HCT116 (cell line): ENCODE data around the gene MERTK. TPM values are rescaled to one million over a fixed set of nuclear protein-coding genes. Genes with fewer than 3 reads are reported as not detected.

Experiments
- ATAC-seq: fragments of 200-7000 bp; cut with Tn5 transposase; 2 replicates; pipeline ENCODE4 v1.9.1; 2020; ENCODE audit warnings: mild to moderate bottlenecking, moderate library complexity
- BruUV-seq: library from RNA; stranded (reverse); fragments of 400-500 nt; replicated peaks from 2 replicates; lab custom pipeline; 2021; lab: Mats Ljungman, UMichigan
- CTCF ChIA-PET: fragments of 300-600 bp; sonication (Branson Sonifier 250); formaldehyde crosslinking; loops from one replicate; lab custom pipeline; 2021; ENCODE audit warnings: antibody characterized with exemption; lab: Charles Lee
- POLR2A ChIA-PET: fragments of 300-600, 350-600 bp; sonication (Branson Sonifier 250); formaldehyde crosslinking; loops from one replicate; lab custom pipeline; 2021; ENCODE audit warnings: antibody characterized with exemption; lab: Charles Lee
- RAD21 ChIA-PET, 2 experiments: fragments of 300-600 bp; sonication (Branson Sonifier 250); formaldehyde crosslinking; loops; one replicate each; lab custom pipeline; 2023; ENCODE audit warnings: low total read pairs in 2 of 2; ENCODE audit not compliant: uncharacterized antibody in 2 of 2, unreplicated experiment in 2 of 2, low non-redundant PET in 1 of 2; lab: Charles Lee
- DNase-seq: peaks from one replicate; pipeline ENCODE4 v3.0.0-alpha.2; 2010; ENCODE audit warnings: low read depth, low spot score
- H2AFZ ChIP-seq: fragments of 200-600 bp; shearing (Covaris generic), sonication (generic); 2 replicates; pipeline ENCODE4 v1.6.1; 2017; ENCODE audit warnings: low read depth, mixed run types, mixed read lengths, antibody characterized with exemption, low read length; ENCODE audit not compliant: poor library complexity, severe bottlenecking
- H3K27ac ChIP-seq: 2 replicates; pipeline ENCODE4 v1.5.1; 2012; ENCODE audit warnings: low read depth, low read length
- H3K27me3 ChIP-seq: fragments of 200-600 bp; sonication (generic); 2 replicates; pipeline ENCODE4 v1.6.1; 2016; ENCODE audit warnings: mixed run types, low read length, mixed read lengths; ENCODE audit not compliant: insufficient read depth
- H3K36me3 ChIP-seq, 2 experiments: fragments of 200-500 bp in 1 of 2; fragments of 200-600 bp in 1 of 2; sonication (Bioruptor generic) in 1 of 2; sonication (generic) in 1 of 2; 2 replicates each; pipeline versions ENCODE4 v1.5.1 to v1.6.1; 2014 to 2016; ENCODE audit warnings: low read length in 2 of 2, inconsistent platforms in 1 of 2, mixed read lengths in 1 of 2, mixed run types in 1 of 2; ENCODE audit not compliant: insufficient read depth in 2 of 2, control insufficient read depth in 1 of 2
- H3K4me1 ChIP-seq, 2 experiments: fragments of 200-600 bp in 1 of 2; sonication (generic) in 1 of 2; 2 replicates each; pipeline versions ENCODE4 v1.5.1 to v1.6.1; 2012 to 2017; ENCODE audit warnings: low read length in 2 of 2, inconsistent platforms in 1 of 2, mild to moderate bottlenecking in 1 of 2, mixed read lengths in 1 of 2, mixed run types in 1 of 2, moderate library complexity in 1 of 2; ENCODE audit not compliant: insufficient read depth in 2 of 2, control insufficient read depth in 1 of 2
- H3K4me2 ChIP-seq: fragments of 200-600 bp; sonication (generic); 2 replicates; pipeline ENCODE4 v1.6.1; 2017; ENCODE audit warnings: mixed run types, low read length, mixed read lengths
- H3K4me3 ChIP-seq, 2 experiments: fragments of 200-600 bp in 1 of 2; sonication (generic) in 1 of 2; replicated peaks in 1 of 2; 2 replicates each; pipeline ENCODE4 v1.5.1; 2011 to 2016; ENCODE audit warnings: low read length in 2 of 2, control low read depth in 1 of 2, low read depth in 1 of 2, mild to moderate bottlenecking in 1 of 2, mixed read lengths in 1 of 2, mixed run types in 1 of 2
- H3K79me2 ChIP-seq: fragments of 200-600 bp; sonication (generic); 2 replicates; pipeline ENCODE4 v1.6.1; 2017; ENCODE audit warnings: mild to moderate bottlenecking, mixed run types, low read length, moderate library complexity, mixed read lengths; ENCODE audit not compliant: insufficient read depth
- H3K9ac ChIP-seq: fragments of 200-600 bp; sonication (generic); 2 replicates; pipeline ENCODE4 v1.6.1; 2016; ENCODE audit warnings: low read length, mixed read lengths
- H3K9me2 ChIP-seq: fragments of 200-600 bp; sonication (generic), shearing (Covaris generic); 2 replicates; pipeline ENCODE4 v1.6.1; 2017; ENCODE audit warnings: mixed run types, mild to moderate bottlenecking, moderate library complexity; ENCODE audit not compliant: insufficient read depth
- H3K9me3 ChIP-seq, 2 experiments: fragments of 200-500 bp in 1 of 2; fragments of 200-600 bp in 1 of 2; sonication (Bioruptor generic) in 1 of 2; sonication (generic) in 1 of 2; 2 replicates each; pipeline ENCODE4 v1.6.1; 2014 to 2017; ENCODE audit warnings: low read length in 2 of 2, mixed read lengths in 2 of 2, inconsistent platforms in 1 of 2, low read depth in 1 of 2, mild to moderate bottlenecking in 1 of 2, mixed run types in 1 of 2, moderate library complexity in 1 of 2; ENCODE audit not compliant: control insufficient read depth in 1 of 2, insufficient read depth in 1 of 2
- H4K20me1 ChIP-seq: fragments of 200-600 bp; sonication (generic), shearing (Covaris generic); 2 replicates; pipeline ENCODE4 v1.6.1; 2017; ENCODE audit warnings: mixed run types, mild to moderate bottlenecking, moderate library complexity; ENCODE audit not compliant: insufficient read depth
- ELF1 ChIP-seq: IDR thresholded peaks from 2 replicates; pipeline ENCODE4 v1.6.1; 2012; ENCODE audit warnings: low read depth, borderline replicate concordance
- EZH2phosphoT487 ChIP-seq: fragments of 200-600 bp; IDR thresholded peaks from 2 replicates; pipeline ENCODE4 v1.6.1; 2018; ENCODE audit warnings: antibody characterized with exemption, borderline replicate concordance
- JUND ChIP-seq: IDR thresholded peaks from 2 replicates; pipeline ENCODE4 v1.6.1; 2012
- POLR2A ChIP-seq: IDR thresholded peaks from 2 replicates; pipeline ENCODE4 v1.7.0; 2011; ENCODE audit warnings: borderline replicate concordance; ENCODE audit not compliant: insufficient read depth, insufficient read length; ENCODE audit errors: extremely low read depth
- POLR2AphosphoS5 ChIP-seq: IDR thresholded peaks from 2 replicates; pipeline ENCODE4 v1.6.1; 2011; ENCODE audit warnings: mild to moderate bottlenecking, low read depth, low read length, moderate library complexity
- RAD21 ChIP-seq: IDR thresholded peaks from 2 replicates; pipeline ENCODE4 v1.6.1; 2012; ENCODE audit warnings: low read depth, mild to moderate bottlenecking
- SIN3A ChIP-seq: IDR thresholded peaks from 2 replicates; pipeline ENCODE4 v1.6.1; 2012; ENCODE audit warnings: low read depth
- SP1 ChIP-seq: IDR thresholded peaks from 2 replicates; pipeline ENCODE4 v1.6.1; 2012; ENCODE audit warnings: low read depth
- ZFX ChIP-seq: fragments of 450-650 bp; IDR thresholded peaks from 2 replicates; pipeline ENCODE4 v1.6.1; 2017
- ZNF274 ChIP-seq: fragments of 200-500 bp; sonication (Bioruptor generic); IDR thresholded peaks from 2 replicates; pipeline ENCODE4 v1.6.1; 2014; ENCODE audit warnings: mild to moderate bottlenecking, low read depth, low read length, inconsistent platforms
- intact Hi-C: fragments of 100-400 bp; cut with micrococcal nuclease; formaldehyde crosslinking; loops from 2 replicates; pipeline ENCODE4 v1.10.0; 2022
- total RNA-seq: library from RNA; stranded (reverse); gene quantifications from one replicate; pipeline ENCODE4 v1.2.1, GENCODE V29; 2021; ENCODE audit not compliant: unreplicated experiment

MERTK gene
- total RNA-seq, 1 experiment from 2014 or later, result 5.7 TPM

DNA sequence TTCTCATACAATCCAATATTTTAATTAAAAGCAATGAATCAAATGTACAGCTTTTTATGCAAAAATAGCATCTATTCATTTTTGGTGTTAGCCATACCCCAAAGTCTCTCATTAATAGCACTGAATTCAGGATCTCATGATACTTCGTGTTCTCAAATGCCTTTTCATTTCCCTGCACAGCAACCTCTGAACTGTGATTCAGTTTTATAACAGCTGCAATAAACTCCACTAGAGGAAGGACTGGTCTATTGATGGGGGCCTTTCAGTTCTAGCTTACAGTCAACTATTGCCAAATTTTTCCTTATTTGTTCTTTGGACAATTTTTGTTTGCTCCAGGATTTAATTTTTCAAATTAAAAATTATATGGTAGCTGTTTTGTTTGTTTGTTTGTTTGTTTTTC is 151.9 kb downstream of the MERTK start:
- TF ChIP-seq RAD21, result no peak
- no peak for TF ChIP-seq EZH2phosphoT487
- TF ChIP-seq ZFX, result no peak
- no peak for TF ChIP-seq SP1
- TF ChIP-seq SIN3A, result no peak
- TF ChIP-seq ZNF274, result no peak
- ChIA-PET POLR2A (no interaction called here), RAD21 (interaction anchor here in 1 of 2 experiments (0.6 kb wide), 1 partner anchor 225 kb away, joined by 3 read pairs; no protein-coding TSS in a partner anchor), CTCF (no interaction called here)
- ATAC-seq (no peak), DNase-seq (no peak)
- Histone ChIP-seq H4K20me1 (no peaks in the 10 kb centered on the region), H2AFZ (no peak overlapping the region), H3K27ac (no peak overlapping the region), H3K9ac (no peak overlapping the region), H3K9me2 (no peaks in the 10 kb centered on the region), H3K4me2 (no peak overlapping the region), H3K79me2 (no peaks in the 10 kb centered on the region), H3K4me1 (peaks cover 5 to 11% of the 10 kb centered on the region in 2 experiments; a peak in 3 of 4 replicates), H3K36me3 (no peaks in the 10 kb centered on the region), H3K9me3 (no peaks in the 10 kb centered on the region), H3K27me3 (no peaks in the 10 kb centered on the region), H3K4me3 (no peak overlapping the region)
- intact Hi-C loops, result no loop called here
- BruUV-seq, result no TSS peak

DNA sequence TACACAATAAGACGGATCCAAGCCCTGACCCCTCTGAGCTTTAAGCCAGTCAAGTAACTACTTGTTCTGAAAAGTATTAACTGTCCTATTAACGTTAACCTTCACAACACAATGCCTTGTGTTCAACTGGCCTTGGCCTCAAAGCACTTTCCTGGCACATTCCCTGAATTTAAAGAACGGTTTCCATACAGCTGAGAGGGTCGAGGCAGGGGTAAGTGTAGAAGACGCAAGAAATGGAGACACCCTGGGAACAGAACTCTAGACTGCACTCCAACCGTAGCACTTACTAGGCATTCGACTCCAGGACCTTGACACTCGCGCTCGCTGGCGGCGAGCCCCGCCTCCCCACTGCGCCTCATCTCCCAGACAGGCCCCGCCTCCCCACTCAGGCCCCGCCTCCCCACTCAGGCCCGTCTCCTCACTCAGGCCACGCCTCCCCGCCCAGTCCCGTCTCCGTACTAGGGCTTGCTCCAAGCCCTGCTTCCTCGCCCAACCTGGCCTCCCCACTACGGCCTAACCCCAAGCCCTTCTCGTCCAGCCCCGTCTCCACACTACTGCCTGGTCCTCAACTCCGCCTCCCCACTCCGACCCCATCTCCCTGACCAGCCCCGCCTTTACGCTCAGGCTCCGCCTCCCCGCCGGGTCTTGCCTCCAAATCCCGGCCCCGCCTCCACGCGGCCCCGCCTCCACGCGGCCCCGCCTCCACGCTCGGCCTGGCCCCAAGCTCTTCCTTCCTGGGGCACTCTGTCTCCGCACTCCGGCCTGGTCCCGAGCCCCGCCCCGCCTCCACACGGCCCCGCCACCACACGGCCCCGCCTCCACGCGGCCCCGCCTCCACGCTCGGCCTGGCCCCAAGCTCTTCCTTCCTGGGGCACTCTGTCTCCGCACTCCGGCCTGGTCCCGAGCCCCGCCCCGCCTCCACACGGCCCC is 155.8 kb downstream of the MERTK start:
- Histone ChIP-seq H4K20me1 (no peaks in the 10 kb centered on the region), H3K9me3 (no peaks in the 10 kb centered on the region), H3K4me3 (peak overlapping the region; percentile 49 to 60), H3K4me1 (peaks cover 16 to 21% of the 10 kb centered on the region in 2 experiments), H2AFZ (peak overlapping the region; percentile 96), H3K4me2 (peak overlapping the region; percentile 97), H3K79me2 (peaks cover 18% of the 10 kb centered on the region), H3K9ac (peak overlapping the region; percentile 51), H3K27ac (peak overlapping the region; percentile 85), H3K9me2 (no peaks in the 10 kb centered on the region), H3K36me3 (no peaks in the 10 kb centered on the region), H3K27me3 (no peaks in the 10 kb centered on the region)
- ChIA-PET POLR2A (interaction anchor here (0.6 to 1.5 kb wide), 5 partner anchors 10 to 484 kb away, joined by 3 to 13 read pairs (median 4); partner anchors contain the start of gene MERTK), CTCF (interaction anchor here (0.8 kb wide), 1 partner anchor 167 kb away, joined by 4 read pairs; no protein-coding TSS in a partner anchor), RAD21 (interaction anchor here (0.6 to 1.5 kb wide), 2 partner anchors 156 to 381 kb away, joined by 3 to 4 read pairs; partner anchors contain the start of gene MERTK (in 1 of the 2))
- TF ChIP-seq ELF1, result no peak
- peak; percentile 46 for TF ChIP-seq SP1
- TF ChIP-seq RAD21, result no peak
- TF ChIP-seq JUND, result no peak
- TF ChIP-seq POLR2A, result peak; percentile 17
- TF ChIP-seq POLR2AphosphoS5, result peak; percentile 52; the same call in 1 of the 2 replicates
- intact Hi-C loops, result loop anchor here (2.0 kb wide), 1 partner anchor 529 kb away; no protein-coding TSS in a partner anchor
- ATAC-seq (peak; percentile 73), DNase-seq (peak; percentile 75)
- BruUV-seq, result no TSS peak
